A549 (cell line): ENCODE data around the gene FTCD. TPM values are rescaled to one million over a fixed set of nuclear protein-coding genes. Genes with fewer than 3 reads are reported as not detected.

Source experiments
- ATAC-seq, 2 experiments: fragments of 200-7000 bp in 1 of 2; fragments of >200 bp in 1 of 2; cut with Nextera tagmentation in 1 of 2; cut with Tn5 transposase in 1 of 2; 3 replicates each; pipeline versions ENCODE4 v1.8.0 to v1.9.1; 2018 to 2020; ENCODE audit warnings: mild to moderate bottlenecking in 1 of 2, moderate library complexity in 1 of 2
- CTCF ChIA-PET: fragments of 300-600 bp; sonication (Branson Sonifier 250); formaldehyde crosslinking; extraction: SDS; loops from one replicate; lab custom pipeline; 2021; ENCODE audit warnings: antibody characterized with exemption, inconsistent platforms; lab: Yijun Ruan, JAX
- POLR2A ChIA-PET: fragments of 350-600 bp; formaldehyde crosslinking; extraction: SDS; loops from one replicate; lab custom pipeline; 2021; ENCODE audit warnings: antibody characterized with exemption, inconsistent platforms; lab: Yijun Ruan, JAX
- DNase-seq, 2 experiments: peaks; one replicate each; pipeline versions ENCODE4 v3.0.0 to v3.0.0-alpha.2; 2011 to 2016; ENCODE audit warnings: low read depth in 1 of 2, low spot score in 1 of 2
- FAIRE-seq: peaks from 2 replicates; lab custom pipeline; 2011; peaks lifted over from hg19 to GRCh38; lab: Jason Lieb, UNC
- H3K27ac ChIP-seq, 2 experiments: fragments of >200 bp; sonication (Bioruptor Twin); formaldehyde crosslinking; 3 replicates each; pipeline ENCODE4 v1.5.1; 2016 to 2017
- H3K4me1 ChIP-seq: fragments of >200 bp; sonication (Bioruptor Twin); formaldehyde crosslinking; 3 replicates; pipeline ENCODE4 v1.6.1; 2016
- H3K4me2 ChIP-seq: fragments of >200 bp; sonication (Bioruptor Twin); formaldehyde crosslinking; 3 replicates; pipeline ENCODE4 v1.6.1; 2016
- H3K4me3 ChIP-seq: fragments of >200 bp; sonication (Bioruptor Twin); formaldehyde crosslinking; 3 replicates; pipeline ENCODE4 v1.5.1; 2016
- H3K9me3 ChIP-seq: fragments of >200 bp; sonication (Bioruptor Twin); formaldehyde crosslinking; 3 replicates; pipeline ENCODE4 v1.6.1; 2016
- BHLHE40 ChIP-seq: IDR thresholded peaks from 2 replicates; pipeline ENCODE4 v1.6.1; 2012; ENCODE audit warnings: low read depth, low read length, inconsistent platforms
- CEBPB ChIP-seq, 2 experiments: fragments of >200 bp in 1 of 2; sonication (Bioruptor Twin) in 1 of 2; formaldehyde crosslinking in 1 of 2; IDR thresholded peaks; 2 replicates each; pipeline ENCODE4 v1.6.1; 2012 to 2016
- CHD2 ChIP-seq: fragments of 150-350 bp; IDR thresholded peaks from 2 replicates; pipeline ENCODE4 v1.6.1; 2014; ENCODE audit warnings: low read length; ENCODE audit not compliant: partially characterized antibody
- EHF ChIP-seq: fragments of 250-450 bp; sonication (Bioruptor Pico); IDR thresholded peaks from 2 replicates; pipeline ENCODE4 v1.5.0; 2020; ENCODE audit warnings: mild to moderate bottlenecking
- EP300 ChIP-seq, 2 experiments: fragments of >200 bp; sonication (Bioruptor Twin); formaldehyde crosslinking; IDR thresholded peaks; 2 replicates in 1 of 2; 3 replicates in 1 of 2; pipeline ENCODE4 v1.6.1; 2016 to 2017
- ESRRA ChIP-seq: fragments of 150-350 bp; IDR thresholded peaks from 2 replicates; pipeline ENCODE4 v1.6.1; 2014; ENCODE audit warnings: mild to moderate bottlenecking, low read length, borderline replicate concordance
- FOSB ChIP-seq: fragments of 250-450 bp; sonication (Bioruptor Pico); IDR thresholded peaks from 2 replicates; pipeline ENCODE4 v1.5.0; 2020; ENCODE audit warnings: mild to moderate bottlenecking, moderate library complexity
- HDAC2 ChIP-seq: fragments of 200-600 bp; sonication (generic); IDR thresholded peaks from 2 replicates; pipeline ENCODE4 v1.6.1; 2016
- HEYL ChIP-seq: fragments of 250-450 bp; sonication (Bioruptor Pico); IDR thresholded peaks from 2 replicates; pipeline ENCODE4 v1.8.0; 2021; ENCODE audit warnings: mild to moderate bottlenecking, moderate library complexity
- HOXA7 ChIP-seq: fragments of 250-450 bp; sonication (Bioruptor Pico); IDR thresholded peaks from 2 replicates; pipeline ENCODE4 v1.5.0; 2020; ENCODE audit warnings: mild to moderate bottlenecking, moderate library complexity
- HOXB13 ChIP-seq: fragments of 250-450 bp; sonication (Bioruptor Pico); IDR thresholded peaks from 2 replicates; pipeline ENCODE4 v1.5.0; 2020; ENCODE audit warnings: low read depth, mild to moderate bottlenecking, moderate library complexity
- JUNB ChIP-seq: fragments of >200 bp; sonication (Bioruptor Twin); formaldehyde crosslinking; IDR thresholded peaks from 2 replicates; pipeline ENCODE4 v1.6.1; 2016
- MAFK ChIP-seq: fragments of 450-650 bp; IDR thresholded peaks from 2 replicates; pipeline ENCODE4 v1.6.1; 2014; ENCODE audit not compliant: partially characterized antibody
- MYC ChIP-seq: IDR thresholded peaks from 2 replicates; pipeline ENCODE4 v1.6.1; 2012; ENCODE audit warnings: mild to moderate bottlenecking, inconsistent platforms, low read length, improper control_type of control experiment, borderline replicate concordance
- NR3C1 ChIP-seq: fragments of >200 bp; sonication (Bioruptor Twin); formaldehyde crosslinking; IDR thresholded peaks from 3 replicates; pipeline ENCODE4 v1.6.1; 2017
- PHF8 ChIP-seq: fragments of 200-600 bp; sonication (generic); IDR thresholded peaks from 2 replicates; pipeline ENCODE4 v1.6.1; 2016; ENCODE audit warnings: low read depth, mild to moderate bottlenecking, antibody characterized with exemption, moderate library complexity, borderline replicate concordance
- POLR2A ChIP-seq: IDR thresholded peaks from 2 replicates; pipeline ENCODE4 v1.6.1; 2012; ENCODE audit warnings: mild to moderate bottlenecking, low read length
- RARB ChIP-seq: fragments of 250-450 bp; sonication (Bioruptor Pico); IDR thresholded peaks from 2 replicates; pipeline ENCODE4 v1.8.0; 2021; ENCODE audit warnings: mild to moderate bottlenecking, moderate library complexity
- RNF2 ChIP-seq: fragments of 200-600 bp; sonication (generic); IDR thresholded peaks from 2 replicates; pipeline ENCODE4 v1.6.1; 2016; ENCODE audit warnings: low read depth, mild to moderate bottlenecking, antibody characterized with exemption, moderate library complexity, borderline replicate concordance
- SREBF2 ChIP-seq: fragments of 450-650 bp; IDR thresholded peaks from 2 replicates; pipeline ENCODE4 v1.6.1; 2014; ENCODE audit warnings: mild to moderate bottlenecking, moderate library complexity
- ZNF302 ChIP-seq: fragments of 250-450 bp; sonication (Bioruptor Pico); IDR thresholded peaks from 2 replicates; pipeline ENCODE4 v1.9.0; 2021; ENCODE audit warnings: inconsistent platforms, mild to moderate bottlenecking, moderate library complexity
- WGBS: methylation state at CpG from one replicate; pipeline ENCODE4 v1.1.6; 2017; ENCODE audit errors: missing lambda C conversion rate; 5-methylcytosine and 5-hydroxymethylcytosine counted together
- polyA plus RNA-seq, 4 experiments: library from polyadenylated mRNA; depleted of rRNA in 3 of 4; stranded (reverse); fragments of >200 nt; fragmentation: RNase III in 1 of 4; extraction: RNeasy Plus Mini Kit Qiagen cat#74134 plus additional on column Dnase treatment in 1 of 4; gene quantifications; 2 replicates in 3 of 4; 3 replicates in 1 of 4; pipeline ENCODE4 v1.2.3, GENCODE V29; 2011 to 2017
- TF ChIP-seq, protein P1 (sequence below): fragments of 150-350 bp; IDR thresholded peaks from 2 replicates; pipeline ENCODE4 v1.6.1; 2014; ENCODE audit warnings: low read depth, mild to moderate bottlenecking, low read length
- TF ChIP-seq, protein P2 (sequence below): fragments of 450-650 bp; IDR thresholded peaks from 2 replicates; pipeline ENCODE4 v1.6.1; 2014; ENCODE audit warnings: antibody characterized with exemption
- TF ChIP-seq, protein P3 (sequence below): fragments of >200 bp; sonication (Bioruptor Twin); formaldehyde crosslinking; IDR thresholded peaks from 3 replicates; pipeline ENCODE4 v1.6.1; 2016
- TF ChIP-seq, protein P4 (sequence below): fragments of >200 bp; sonication (Bioruptor Twin); formaldehyde crosslinking; IDR thresholded peaks from 3 replicates; pipeline ENCODE4 v1.5.1; 2016

The FTCD gene
- polyA plus RNA-seq, 2 of the 4 experiments (the other 2 are of a cell fraction), result not detected

DNA sequence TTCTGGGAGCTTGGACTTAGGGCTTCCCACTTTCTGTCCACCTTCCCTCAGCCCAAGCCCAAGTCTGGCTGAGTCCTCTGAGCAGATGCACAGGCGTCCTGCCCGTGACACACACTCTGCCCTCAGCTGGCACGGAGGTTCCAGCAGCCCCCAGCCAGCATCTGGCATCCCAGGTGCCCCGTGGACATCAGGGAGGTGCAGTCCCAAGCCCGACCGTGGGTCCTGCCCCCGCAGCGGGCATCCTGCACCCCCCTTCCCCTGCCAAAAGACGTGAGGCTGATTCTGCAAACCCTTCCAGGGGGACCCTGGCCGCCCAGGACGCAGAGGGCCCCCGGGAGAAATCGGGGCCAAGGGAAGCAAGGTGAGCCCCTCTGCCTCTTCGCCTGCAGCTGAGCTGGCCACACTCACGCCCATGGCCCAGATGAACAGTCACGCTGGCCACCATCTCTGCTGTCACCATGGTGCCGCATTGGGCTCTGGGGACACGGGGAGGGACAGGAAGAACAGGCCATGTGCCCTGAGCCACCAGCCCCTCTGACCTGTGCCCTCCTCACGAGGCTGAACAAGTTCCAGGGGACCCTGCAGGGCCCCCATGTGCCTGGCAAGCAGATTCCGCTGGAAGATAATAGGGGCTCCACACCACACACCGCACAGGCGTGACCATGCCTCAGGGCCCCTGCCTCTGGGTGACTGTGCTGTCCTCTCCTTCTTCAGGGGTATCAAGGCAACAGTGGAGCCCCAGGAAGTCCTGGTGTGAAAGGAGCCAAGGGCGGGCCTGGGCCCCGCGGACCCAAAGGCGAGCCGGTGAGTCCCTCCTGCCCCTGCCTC is 36.8 kb downstream of the FTCD start:
- DNase-seq (no peak), ATAC-seq (no peak), FAIRE-seq (no peak)
- TF ChIP-seq NR3C1 (no peak), PHF8 (no peak), POLR2A (no peak), HOXA7 (CRISPR knock-in tag) (no peak), EHF (CRISPR knock-in tag) (no peak), CEBPB (IDR thresholded peaks at IDR 0.05) (no peak), SREBF2 (no peak), MAFK (no peak), CHD2 (no peak), EP300 (IDR thresholded peaks at IDR 0.05) (no peak)
- TF ChIP-seq, protein P1, sequence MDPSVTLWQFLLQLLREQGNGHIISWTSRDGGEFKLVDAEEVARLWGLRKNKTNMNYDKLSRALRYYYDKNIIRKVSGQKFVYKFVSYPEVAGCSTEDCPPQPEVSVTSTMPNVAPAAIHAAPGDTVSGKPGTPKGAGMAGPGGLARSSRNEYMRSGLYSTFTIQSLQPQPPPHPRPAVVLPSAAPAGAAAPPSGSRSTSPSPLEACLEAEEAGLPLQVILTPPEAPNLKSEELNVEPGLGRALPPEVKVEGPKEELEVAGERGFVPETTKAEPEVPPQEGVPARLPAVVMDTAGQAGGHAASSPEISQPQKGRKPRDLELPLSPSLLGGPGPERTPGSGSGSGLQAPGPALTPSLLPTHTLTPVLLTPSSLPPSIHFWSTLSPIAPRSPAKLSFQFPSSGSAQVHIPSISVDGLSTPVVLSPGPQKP, result no peak
- TF ChIP-seq, protein P2, sequence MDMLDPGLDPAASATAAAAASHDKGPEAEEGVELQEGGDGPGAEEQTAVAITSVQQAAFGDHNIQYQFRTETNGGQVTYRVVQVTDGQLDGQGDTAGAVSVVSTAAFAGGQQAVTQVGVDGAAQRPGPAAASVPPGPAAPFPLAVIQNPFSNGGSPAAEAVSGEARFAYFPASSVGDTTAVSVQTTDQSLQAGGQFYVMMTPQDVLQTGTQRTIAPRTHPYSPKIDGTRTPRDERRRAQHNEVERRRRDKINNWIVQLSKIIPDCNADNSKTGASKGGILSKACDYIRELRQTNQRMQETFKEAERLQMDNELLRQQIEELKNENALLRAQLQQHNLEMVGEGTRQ, result no peak
- TF ChIP-seq, protein P3, sequence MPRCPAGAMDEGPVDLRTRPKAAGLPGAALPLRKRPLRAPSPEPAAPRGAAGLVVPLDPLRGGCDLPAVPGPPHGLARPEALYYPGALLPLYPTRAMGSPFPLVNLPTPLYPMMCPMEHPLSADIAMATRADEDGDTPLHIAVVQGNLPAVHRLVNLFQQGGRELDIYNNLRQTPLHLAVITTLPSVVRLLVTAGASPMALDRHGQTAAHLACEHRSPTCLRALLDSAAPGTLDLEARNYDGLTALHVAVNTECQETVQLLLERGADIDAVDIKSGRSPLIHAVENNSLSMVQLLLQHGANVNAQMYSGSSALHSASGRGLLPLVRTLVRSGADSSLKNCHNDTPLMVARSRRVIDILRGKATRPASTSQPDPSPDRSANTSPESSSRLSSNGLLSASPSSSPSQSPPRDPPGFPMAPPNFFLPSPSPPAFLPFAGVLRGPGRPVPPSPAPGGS, result no peak
- TF ChIP-seq, protein P4, sequence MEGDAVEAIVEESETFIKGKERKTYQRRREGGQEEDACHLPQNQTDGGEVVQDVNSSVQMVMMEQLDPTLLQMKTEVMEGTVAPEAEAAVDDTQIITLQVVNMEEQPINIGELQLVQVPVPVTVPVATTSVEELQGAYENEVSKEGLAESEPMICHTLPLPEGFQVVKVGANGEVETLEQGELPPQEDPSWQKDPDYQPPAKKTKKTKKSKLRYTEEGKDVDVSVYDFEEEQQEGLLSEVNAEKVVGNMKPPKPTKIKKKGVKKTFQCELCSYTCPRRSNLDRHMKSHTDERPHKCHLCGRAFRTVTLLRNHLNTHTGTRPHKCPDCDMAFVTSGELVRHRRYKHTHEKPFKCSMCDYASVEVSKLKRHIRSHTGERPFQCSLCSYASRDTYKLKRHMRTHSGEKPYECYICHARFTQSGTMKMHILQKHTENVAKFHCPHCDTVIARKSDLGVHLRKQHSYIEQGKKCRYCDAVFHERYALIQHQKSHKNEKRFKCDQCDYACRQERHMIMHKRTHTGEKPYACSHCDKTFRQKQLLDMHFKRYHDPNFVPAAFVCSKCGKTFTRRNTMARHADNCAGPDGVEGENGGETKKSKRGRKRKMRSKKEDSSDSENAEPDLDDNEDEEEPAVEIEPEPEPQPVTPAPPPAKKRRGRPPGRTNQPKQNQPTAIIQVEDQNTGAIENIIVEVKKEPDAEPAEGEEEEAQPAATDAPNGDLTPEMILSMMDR, result no peak
- ChIA-PET POLR2A (no interaction called here), CTCF (interaction anchor here (0.6 kb wide), 1 partner anchor 147 kb away, joined by 3 read pairs; no protein-coding TSS in a partner anchor)
- Histone ChIP-seq H3K4me1 (no peaks in the 10 kb centered on the region), H3K4me2 (no peak overlapping the region), H3K27ac (no peak overlapping the region), H3K4me3 (no peak overlapping the region), H3K9me3 (no peaks in the 10 kb centered on the region)
- WGBS, result 76% methylated on average over 9 of the region's 27 CpGs

DNA sequence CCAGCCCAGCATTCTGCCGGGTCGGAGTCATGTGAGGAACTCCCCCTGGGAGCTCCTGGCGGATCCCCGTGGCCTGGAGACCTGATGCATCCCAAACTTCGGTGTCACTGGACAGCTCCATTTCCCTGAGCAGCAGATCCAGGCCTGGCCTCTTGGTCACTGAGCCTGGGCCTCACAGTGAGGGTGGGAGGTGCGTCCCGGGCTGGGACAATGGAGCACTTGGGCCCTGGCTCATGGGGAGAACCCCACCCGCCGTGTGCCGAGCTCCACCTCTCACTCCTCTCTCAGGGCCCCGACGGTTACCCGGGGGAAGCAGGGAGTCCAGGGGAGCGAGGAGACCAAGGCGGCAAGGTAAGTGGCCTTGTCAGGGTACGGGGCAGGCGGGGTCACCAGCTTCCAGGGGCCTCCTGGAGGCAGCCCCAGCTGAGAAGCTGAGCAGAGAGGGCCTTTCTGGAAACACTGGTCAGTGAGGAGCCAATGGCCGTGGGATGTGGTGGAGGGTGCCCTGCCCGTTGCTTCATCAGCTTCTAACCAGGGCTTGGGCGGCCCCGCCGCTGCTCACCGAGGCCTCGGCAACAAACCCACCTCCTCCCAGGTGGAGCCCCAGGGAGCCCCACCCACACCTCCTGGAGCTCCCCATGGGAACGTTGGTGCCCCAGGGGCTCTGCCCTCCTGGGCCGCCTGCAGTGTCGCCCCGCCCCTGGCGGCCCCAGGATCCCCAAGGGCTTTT is 37.6 kb downstream of the FTCD start:
- ATAC-seq, result no peak
- H3K9me3 ChIP-seq, result no peaks in the 10 kb centered on the region
- ChIA-PET CTCF (no interaction called here), POLR2A (no interaction called here)
- H3K4me3 ChIP-seq, result no peak overlapping the region
- H3K4me2 ChIP-seq, result no peak overlapping the region
- H3K4me1 ChIP-seq, result no peaks in the 10 kb centered on the region
- no peak overlapping the region for H3K27ac ChIP-seq
- WGBS, result 74% methylated on average over 14 of the region's 29 CpGs
- DNase-seq, result no peak
- no peak for FAIRE-seq
- no peak for TF ChIP-seq RARB (CRISPR knock-in tag)
- no peak for TF ChIP-seq RNF2
- TF ChIP-seq SREBF2, result no peak
- TF ChIP-seq, protein P2, result no peak
- no peak for TF ChIP-seq EHF (CRISPR knock-in tag)
- TF ChIP-seq HOXB13 (CRISPR knock-in tag), result no peak
- TF ChIP-seq HEYL (CRISPR knock-in tag), result no peak
- no peak for TF ChIP-seq FOSB (CRISPR knock-in tag)
- TF ChIP-seq MYC, result no peak
- TF ChIP-seq JUNB, result no peak
- TF ChIP-seq, protein P3, result no peak
- TF ChIP-seq MAFK, result no peak
- TF ChIP-seq HDAC2, result no peak
- no peak for TF ChIP-seq HOXA7 (CRISPR knock-in tag)
- no peak for TF ChIP-seq ESRRA
- no peak for TF ChIP-seq ZNF302 (CRISPR knock-in tag)
- TF ChIP-seq, protein P4, result no peak
- TF ChIP-seq BHLHE40, result no peak
